ACC112 (cell line): Measurements from ENCODE around the gene KSR1.

ENCODE experiments used
- H2AFZ ChIP-seq: fragments of 200-600 bp; sonication (generic); one replicate; pipeline ENCODE4 v1.6.0; 2017; ENCODE audit warnings: antibody characterized with exemption, low read length; ENCODE audit not compliant: unreplicated experiment
- H3K27ac ChIP-seq: fragments of 200-600 bp; sonication (generic); 2 replicates; pipeline ENCODE4 v1.5.1; 2014; ENCODE audit warnings: low read depth, mild to moderate bottlenecking, antibody characterized with exemption, low read length, moderate library complexity
- H3K27me3 ChIP-seq: fragments of 200-600 bp; sonication (generic); 2 replicates; pipeline ENCODE4 v1.6.1; 2014; ENCODE audit warnings: mild to moderate bottlenecking, antibody characterized with exemption, low read length, moderate library complexity, mixed read lengths; ENCODE audit not compliant: insufficient read depth
- H3K36me3 ChIP-seq: fragments of 200-600 bp; sonication (generic); 2 replicates; pipeline ENCODE4 v1.6.1; 2016; ENCODE audit warnings: mild to moderate bottlenecking, antibody characterized with exemption, low read length, moderate library complexity, mixed read lengths; ENCODE audit not compliant: insufficient read depth
- H3K4me1 ChIP-seq: fragments of 200-600 bp; sonication (generic); one replicate; pipeline ENCODE4 v1.6.1; 2016; ENCODE audit warnings: low read length, mixed read lengths; ENCODE audit not compliant: insufficient read depth, unreplicated experiment, control insufficient read depth
- H3K4me3 ChIP-seq: fragments of 200-600 bp; sonication (generic); 2 replicates; pipeline ENCODE4 v1.5.1; 2014; ENCODE audit warnings: mild to moderate bottlenecking, low read depth, low read length
- H3K79me2 ChIP-seq: fragments of 200-600 bp; sonication (generic); one replicate; pipeline ENCODE4 v1.6.0; 2016; ENCODE audit warnings: low read length; ENCODE audit not compliant: control insufficient read depth, unreplicated experiment, insufficient read depth

Gene KSR1

GRCh38 chr17:27547301-27547683 is 91.0 kb downstream of the KSR1 start:
- H3K79me2 ChIP-seq = no peaks in the 10 kb centered on the region
- no peak overlapping the region for H3K4me3 ChIP-seq
- no peak overlapping the region for H3K27ac ChIP-seq
- H3K4me1 ChIP-seq = peaks cover 25% of the 10 kb centered on the region
- no peaks in the 10 kb centered on the region for H3K27me3 ChIP-seq
- H2AFZ ChIP-seq = no peak overlapping the region
- H3K36me3 ChIP-seq = no peaks in the 10 kb centered on the region

GRCh38 chr17:27548369-27548768 is 92.1 kb downstream of the KSR1 start:
- H3K4me1 ChIP-seq = peaks cover 35% of the 10 kb centered on the region
- no peaks in the 10 kb centered on the region for H3K79me2 ChIP-seq

DNA sequence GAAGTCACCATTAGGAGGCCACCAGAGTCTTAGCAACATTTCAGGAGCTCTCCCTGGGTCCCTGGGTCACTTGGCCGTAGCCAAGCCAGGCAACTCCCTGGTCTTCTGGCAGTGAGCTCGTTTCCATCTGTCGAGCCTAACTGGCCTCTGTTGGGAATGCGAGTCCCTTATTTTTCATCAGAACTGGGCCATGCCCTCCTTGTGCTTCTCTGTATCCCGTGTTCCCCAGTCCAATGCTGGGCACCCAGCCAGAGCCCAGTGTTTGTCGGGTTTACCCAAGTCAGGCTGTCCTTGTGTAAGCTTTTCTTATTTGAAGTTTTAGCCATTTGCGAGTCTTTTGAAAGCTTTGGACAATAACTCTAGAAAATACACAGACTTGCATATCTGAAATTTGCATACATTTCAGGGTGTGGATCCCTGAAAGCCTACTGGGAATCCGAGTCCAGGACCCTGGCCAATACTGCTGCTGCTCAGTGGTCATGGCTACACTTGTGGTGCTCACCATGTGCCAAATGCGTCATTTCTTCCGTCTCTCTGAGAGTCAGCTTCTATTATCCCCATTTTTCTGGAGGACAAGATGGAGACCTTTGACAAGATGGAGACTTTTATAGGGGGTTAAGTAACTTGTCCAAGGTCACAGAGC is 93.1 kb downstream of the KSR1 start:
- Histone ChIP-seq H3K36me3 (no peaks in the 10 kb centered on the region), H2AFZ (no peak overlapping the region), H3K27ac (no peak overlapping the region), H3K4me3 (no peak overlapping the region), H3K79me2 (no peaks in the 10 kb centered on the region), H3K27me3 (no peaks in the 10 kb centered on the region), H3K4me1 (peaks cover 45% of the 10 kb centered on the region)

More at GRCh38 chr17:27548369-27548768, 92.1 kb downstream of the KSR1 start:
- no peak overlapping the region for H3K4me3 ChIP-seq
- no peaks in the 10 kb centered on the region for H3K27me3 ChIP-seq
- no peaks in the 10 kb centered on the region for H3K36me3 ChIP-seq
- no peak overlapping the region for H2AFZ ChIP-seq
- H3K27ac ChIP-seq = no peak overlapping the region

- H2AFZ ChIP-seq = no peak overlapping the region
- no peak overlapping the region for H3K27ac ChIP-seq
- no peak overlapping the region for H3K4me3 ChIP-seq
- H3K79me2 ChIP-seq = no peaks in the 10 kb centered on the region
- peaks cover 45% of the 10 kb centered on the region for H3K4me1 ChIP-seq
- no peaks in the 10 kb centered on the region for H3K36me3 ChIP-seq
- no peaks in the 10 kb centered on the region for H3K27me3 ChIP-seq
These were observed 94.2 kb downstream of the KSR1 start for GRCh38 chr17:27550291-27550930.

- Histone ChIP-seq H2AFZ (no peak overlapping the region), H3K36me3 (no peaks in the 10 kb centered on the region), H3K27me3 (no peaks in the 10 kb centered on the region), H3K4me1 (peaks cover 45% of the 10 kb centered on the region), H3K27ac (no peak overlapping the region), H3K4me3 (no peak overlapping the region), H3K79me2 (no peaks in the 10 kb centered on the region)
These were observed 94.8 kb downstream of the KSR1 start for GRCh38 chr17:27550974-27551505.

- H3K36me3 ChIP-seq = no peaks in the 10 kb centered on the region
- H3K4me1 ChIP-seq = peaks cover 38% of the 10 kb centered on the region
- H3K79me2 ChIP-seq = no peaks in the 10 kb centered on the region
- H3K27ac ChIP-seq = peak overlapping the region; percentile 66
- peak overlapping the region; percentile 22; the same call in 1 of the 2 replicates for H3K4me3 ChIP-seq
- no peaks in the 10 kb centered on the region for H3K27me3 ChIP-seq
- H2AFZ ChIP-seq = no peak overlapping the region
These were observed 95.5 kb downstream of the KSR1 start for GRCh38 chr17:27551701-27552248.

GRCh38 chr17:27552276-27552732 is 96.1 kb downstream of the KSR1 start:
- no peaks in the 10 kb centered on the region for H3K79me2 ChIP-seq
- H3K36me3 ChIP-seq = no peaks in the 10 kb centered on the region
- H3K27me3 ChIP-seq = no peaks in the 10 kb centered on the region
- peaks cover 32% of the 10 kb centered on the region for H3K4me1 ChIP-seq
- H3K4me3 ChIP-seq = peak overlapping the region; percentile 22; the same call in 1 of the 2 replicates
- peak overlapping the region; percentile 66 for H3K27ac ChIP-seq
- H2AFZ ChIP-seq = no peak overlapping the region

- peaks cover 31% of the 10 kb centered on the region for H3K4me1 ChIP-seq
- H3K79me2 ChIP-seq = no peaks in the 10 kb centered on the region
- H3K36me3 ChIP-seq = no peaks in the 10 kb centered on the region
- H3K27me3 ChIP-seq = no peaks in the 10 kb centered on the region
- H3K4me3 ChIP-seq = no peak overlapping the region
- H2AFZ ChIP-seq = no peak overlapping the region
- peak overlapping the region; percentile 66 for H3K27ac ChIP-seq
These were observed 96.8 kb downstream of the KSR1 start for GRCh38 chr17:27553019-27553511.

DNA sequence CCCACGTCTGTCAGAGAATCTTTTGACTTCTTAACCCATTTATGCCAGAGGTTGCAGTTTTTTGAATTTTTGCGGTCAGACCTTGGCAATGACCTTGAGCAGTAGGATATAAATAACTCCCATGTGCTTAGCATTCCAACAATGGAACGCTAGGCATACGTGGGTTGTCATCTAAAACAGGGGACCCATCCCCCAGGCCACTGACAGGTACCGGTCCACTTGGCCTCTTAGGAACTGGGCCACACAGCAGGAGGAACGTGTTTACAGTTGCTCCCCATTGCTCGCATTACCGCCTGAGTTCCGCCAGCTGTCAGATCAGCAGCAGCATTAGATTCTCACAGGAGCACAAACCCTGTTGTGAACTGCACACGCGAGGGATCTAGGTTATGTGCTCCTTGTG is 97.9 kb downstream of the KSR1 start:
- Histone ChIP-seq H3K27ac (no peak overlapping the region), H2AFZ (no peak overlapping the region), H3K36me3 (no peaks in the 10 kb centered on the region), H3K4me3 (no peak overlapping the region), H3K27me3 (no peaks in the 10 kb centered on the region), H3K79me2 (no peaks in the 10 kb centered on the region), H3K4me1 (peaks cover 36% of the 10 kb centered on the region)

- Histone ChIP-seq H3K79me2 (no peaks in the 10 kb centered on the region), H3K4me3 (no peak overlapping the region), H3K27ac (no peak overlapping the region), H2AFZ (no peak overlapping the region), H3K4me1 (peaks cover 43% of the 10 kb centered on the region), H3K36me3 (no peaks in the 10 kb centered on the region), H3K27me3 (no peaks in the 10 kb centered on the region)
These were observed 98.7 kb downstream of the KSR1 start for GRCh38 chr17:27554911-27555310.
